ENCODE measurements around the gene IL17RD.

The IL17RD gene

DNA sequence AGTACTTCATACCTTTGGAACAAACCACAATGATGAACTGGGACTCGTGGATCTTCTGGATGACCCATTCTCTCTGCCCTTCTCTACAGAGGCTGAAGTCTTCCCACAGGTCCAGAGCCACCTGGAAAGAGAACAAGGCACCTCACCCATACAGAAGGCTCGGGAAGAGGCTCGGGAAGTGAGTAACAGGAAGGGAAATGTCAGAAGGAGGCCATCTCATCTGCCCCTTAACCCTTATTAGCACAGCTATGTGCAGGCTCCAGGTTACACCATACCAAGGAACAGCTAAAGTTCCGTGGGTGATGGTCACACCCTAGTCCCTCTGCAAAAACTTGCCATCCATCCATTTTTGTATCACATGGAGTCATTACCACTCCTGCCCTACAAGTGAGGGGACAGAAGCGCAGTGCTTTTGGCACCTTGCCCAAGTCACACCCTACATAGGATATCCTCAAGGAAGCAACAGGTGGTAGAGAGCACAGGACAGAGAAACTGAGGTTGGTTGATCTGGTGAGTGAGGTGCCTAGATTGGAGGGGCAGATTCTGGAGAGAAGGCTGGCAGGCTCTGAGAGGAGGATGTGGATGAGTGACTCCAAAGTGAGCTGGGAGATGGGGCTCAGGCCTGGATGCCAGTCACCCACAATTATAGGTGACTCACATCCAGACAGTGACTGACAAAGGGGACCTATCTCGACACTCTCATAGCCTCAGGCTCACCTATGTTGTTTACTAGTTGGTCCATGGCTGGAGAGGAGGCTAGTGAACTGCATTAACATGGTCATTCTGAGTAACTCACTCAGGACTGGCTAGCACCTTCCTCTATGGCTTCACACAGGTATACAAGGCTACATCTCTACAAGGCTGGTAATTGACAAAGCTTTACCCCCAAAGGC, 66.5 kb downstream of the IL17RD start:
- Histone ChIP-seq H3K4me1 (ENCODE audit: control extremely low read depth in 1 of 4, control insufficient read depth in 4 of 4, insufficient read depth in 4 of 4, low read length in 3 of 4) (peaks cover 0 to 8% (median 0%) of the 10 kb centered on the region in 4 experiments), H3K36me3 (ENCODE audit: control insufficient read depth in 4 of 4, insufficient read depth in 4 of 4, low read length in 3 of 4) (no peaks in the 10 kb centered on the region), H3K9me3 (ENCODE audit: control extremely low read depth in 1 of 5, control insufficient read depth in 4 of 5, insufficient read depth in 2 of 5, low read depth in 1 of 5, low read length in 4 of 5) (no peaks in the 10 kb centered on the region), H3K27me3 (replicated peaks in 2 of 5; ENCODE audit: control insufficient read depth in 4 of 5, insufficient read depth in 5 of 5, low read length in 4 of 5) (peaks cover 0 to 5% (median 0%) of the 10 kb centered on the region in 5 experiments), H3K27ac (ENCODE audit: insufficient read depth in 1 of 2, low read depth in 1 of 2, low read length in 2 of 2, poor library complexity in 1 of 2, severe bottlenecking in 2 of 2) (no peak overlapping the region), H3K4me3 (ENCODE audit: control insufficient read depth in 1 of 7, extremely low read depth in 1 of 7, insufficient read depth in 4 of 7, low read depth in 2 of 7, low read length in 6 of 7) (no peak overlapping the region)
- POLR2A ChIA-PET = interaction anchor here (0.7 kb wide), 1 partner anchor 521 kb away, joined by 3 read pairs; no protein-coding TSS in a partner anchor
- 84% methylated on average over 5 of the region's 6 CpGs for WGBS (ENCODE audit: insufficient coverage)
- no peak for DNase-seq
- CTCF ChIA-PET = interaction anchor here (1.0 to 7.7 kb wide), 6 partner anchors 7 to 105 kb away, joined by 3 to 36 read pairs (median 4); no protein-coding TSS in a partner anchor

DNA sequence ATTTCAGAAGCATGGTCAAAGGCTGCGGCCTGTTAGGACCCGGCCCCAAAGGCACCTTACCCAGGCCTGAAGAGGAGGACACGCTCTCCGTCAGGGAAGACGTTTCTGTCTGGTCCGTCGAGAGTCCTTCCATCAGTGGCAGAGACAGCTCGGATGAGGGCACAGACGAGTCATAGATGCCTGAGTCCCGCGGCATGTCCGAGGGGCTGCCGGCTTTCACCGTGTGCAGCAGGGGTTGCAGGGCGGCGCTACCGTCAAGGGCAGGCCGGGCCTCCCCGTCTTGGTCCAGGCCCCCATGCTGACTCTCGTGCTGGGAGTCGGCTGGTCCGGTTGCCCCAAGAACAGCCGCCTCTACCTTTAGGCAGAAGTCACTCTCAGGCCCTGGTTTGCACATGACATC, 67.6 kb downstream of the IL17RD start:
- Histone ChIP-seq H3K4me3 (ENCODE audit: control insufficient read depth in 1 of 7, extremely low read depth in 1 of 7, insufficient read depth in 4 of 7, low read depth in 2 of 7, low read length in 6 of 7) (no peak overlapping the region), H3K9me3 (ENCODE audit: control extremely low read depth in 1 of 5, control insufficient read depth in 4 of 5, insufficient read depth in 2 of 5, low read depth in 1 of 5, low read length in 4 of 5) (no peaks in the 10 kb centered on the region), H3K27me3 (replicated peaks in 2 of 5; ENCODE audit: control insufficient read depth in 4 of 5, insufficient read depth in 5 of 5, low read length in 4 of 5) (peaks cover 0 to 5% (median 0%) of the 10 kb centered on the region in 5 experiments), H3K4me1 (ENCODE audit: control extremely low read depth in 1 of 4, control insufficient read depth in 4 of 4, insufficient read depth in 4 of 4, low read length in 3 of 4) (peaks cover 0 to 8% (median 0%) of the 10 kb centered on the region in 4 experiments), H3K36me3 (ENCODE audit: control insufficient read depth in 4 of 4, insufficient read depth in 4 of 4, low read length in 3 of 4) (no peaks in the 10 kb centered on the region), H3K27ac (ENCODE audit: insufficient read depth in 1 of 2, low read depth in 1 of 2, low read length in 2 of 2, poor library complexity in 1 of 2, severe bottlenecking in 2 of 2) (no peak overlapping the region)
- ChIA-PET POLR2A (no interaction called here), CTCF (interaction anchor here (1.3 to 7.7 kb wide), 2 partner anchors 10 to 101 kb away, joined by 3 to 36 read pairs; no protein-coding TSS in a partner anchor)
- 98% methylated on average over 20 of the region's 23 CpGs for WGBS (ENCODE audit: insufficient coverage)
- DNase-seq = no peak

DNA sequence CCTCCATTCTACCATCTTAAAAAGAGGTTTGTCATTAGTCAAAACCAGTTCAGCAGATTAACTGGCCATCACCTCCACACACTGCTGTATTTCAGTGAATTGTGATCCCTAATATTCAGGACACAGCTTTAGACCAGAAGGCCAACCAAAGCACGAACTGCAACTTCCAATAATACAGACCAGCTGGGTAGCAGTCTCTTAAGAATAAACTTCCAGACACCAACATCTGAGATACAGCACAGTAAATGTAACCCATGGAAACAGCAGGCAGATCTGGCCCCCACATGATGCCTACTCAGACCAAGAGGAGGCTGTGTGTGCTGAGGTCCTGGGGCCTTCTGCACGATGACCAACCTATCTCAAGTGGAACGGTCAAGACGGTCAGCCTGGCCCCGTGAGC, 69.8 kb downstream of the IL17RD start:
- no peak overlapping the region for H3K4me3 ChIP-seq (ENCODE audit: control insufficient read depth in 1 of 7, extremely low read depth in 1 of 7, insufficient read depth in 4 of 7, low read depth in 2 of 7, low read length in 6 of 7)
- POLR2A ChIA-PET = no interaction called here
- DNase-seq = no peak
- H3K27ac ChIP-seq (ENCODE audit: insufficient read depth in 1 of 2, low read depth in 1 of 2, low read length in 2 of 2, poor library complexity in 1 of 2, severe bottlenecking in 2 of 2) = no peak overlapping the region
- 100% methylated on average over 4 of the region's 5 CpGs for WGBS (ENCODE audit: insufficient coverage)
- no peaks in the 10 kb centered on the region for H3K27me3 ChIP-seq (replicated peaks in 2 of 5; ENCODE audit: control insufficient read depth in 4 of 5, insufficient read depth in 5 of 5, low read length in 4 of 5)
- CTCF ChIA-PET = interaction anchor here (0.9 to 7.7 kb wide), 9 partner anchors 8 to 764 kb away, joined by 3 to 36 read pairs (median 3); no protein-coding TSS in a partner anchor
- no peaks in the 10 kb centered on the region for H3K36me3 ChIP-seq (ENCODE audit: control insufficient read depth in 4 of 4, insufficient read depth in 4 of 4, low read length in 3 of 4)
- peaks cover 0 to 8% (median 0%) of the 10 kb centered on the region in 4 experiments for H3K4me1 ChIP-seq (ENCODE audit: control extremely low read depth in 1 of 4, control insufficient read depth in 4 of 4, insufficient read depth in 4 of 4, low read length in 3 of 4)
- no peaks in the 10 kb centered on the region for H3K9me3 ChIP-seq (ENCODE audit: control extremely low read depth in 1 of 5, control insufficient read depth in 4 of 5, insufficient read depth in 2 of 5, low read depth in 1 of 5, low read length in 4 of 5)

DNA sequence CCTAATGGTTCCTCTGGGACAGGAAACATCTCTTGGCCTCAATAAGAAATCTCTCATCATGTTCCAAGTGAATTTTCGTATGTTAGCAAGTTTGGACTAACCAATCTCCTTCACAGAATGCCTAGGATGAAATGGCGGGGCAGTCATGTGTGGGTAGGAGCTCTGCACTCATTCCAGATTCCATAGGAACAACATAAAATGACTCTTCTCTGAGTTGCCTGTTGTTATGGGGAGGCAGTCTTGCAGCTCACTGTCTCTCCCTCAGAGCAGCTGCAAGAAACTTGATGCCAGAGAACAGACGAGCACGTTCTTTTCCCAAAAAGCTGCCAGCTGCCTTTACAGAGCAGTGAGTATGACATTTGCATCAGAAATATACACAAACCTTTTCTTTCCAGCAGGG, 70.6 kb downstream of the IL17RD start:
- 92% methylated on average over 2 of the region's 4 CpGs for WGBS (ENCODE audit: insufficient coverage)
- ChIA-PET POLR2A (no interaction called here), CTCF (interaction anchor here (0.7 to 3.4 kb wide), 8 partner anchors 9 to 102 kb away, joined by 3 to 17 read pairs (median 4); no protein-coding TSS in a partner anchor)
- H3K4me1 ChIP-seq (ENCODE audit: control extremely low read depth in 1 of 4, control insufficient read depth in 4 of 4, insufficient read depth in 4 of 4, low read length in 3 of 4) = peaks cover 0 to 4% (median 0%) of the 10 kb centered on the region in 4 experiments
- H3K27me3 ChIP-seq (replicated peaks in 2 of 5; ENCODE audit: control insufficient read depth in 4 of 5, insufficient read depth in 5 of 5, low read length in 4 of 5) = no peaks in the 10 kb centered on the region
- no peak overlapping the region for H3K27ac ChIP-seq (ENCODE audit: insufficient read depth in 1 of 2, low read depth in 1 of 2, low read length in 2 of 2, poor library complexity in 1 of 2, severe bottlenecking in 2 of 2)
- no peaks in the 10 kb centered on the region for H3K36me3 ChIP-seq (ENCODE audit: control insufficient read depth in 4 of 4, insufficient read depth in 4 of 4, low read length in 3 of 4)
- H3K9me3 ChIP-seq (ENCODE audit: control extremely low read depth in 1 of 5, control insufficient read depth in 4 of 5, insufficient read depth in 2 of 5, low read depth in 1 of 5, low read length in 4 of 5) = no peaks in the 10 kb centered on the region
- DNase-seq = no peak
- H3K4me3 ChIP-seq (ENCODE audit: control insufficient read depth in 1 of 7, extremely low read depth in 1 of 7, insufficient read depth in 4 of 7, low read depth in 2 of 7, low read length in 6 of 7) = no peak overlapping the region

DNA sequence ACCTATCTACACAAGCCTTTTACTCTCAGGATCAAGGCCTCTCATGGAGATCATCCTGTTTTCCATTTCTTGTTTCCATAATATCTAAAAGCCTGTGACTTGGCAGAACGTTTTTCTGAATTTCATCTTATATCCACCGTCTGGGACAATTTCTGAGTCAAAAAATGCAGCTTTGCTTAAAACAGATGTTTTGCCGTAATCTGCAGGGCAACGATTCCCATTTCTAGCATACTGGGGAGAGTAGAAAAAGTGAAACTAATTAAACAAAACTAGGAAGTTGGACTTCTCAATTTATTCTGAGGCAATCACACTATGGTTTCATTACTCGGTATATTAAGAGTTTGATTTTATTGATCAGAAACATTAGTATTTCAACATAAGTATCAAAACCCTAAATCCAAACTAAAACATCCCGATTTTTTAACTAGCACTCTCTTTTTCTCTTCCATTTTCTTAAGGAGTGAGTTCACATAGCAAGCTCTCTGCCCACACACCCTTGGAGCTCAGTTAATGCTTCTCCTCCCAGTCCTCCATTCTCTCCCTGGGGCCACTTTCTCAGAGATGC, 71.1 kb downstream of the IL17RD start:
- H3K9me3 ChIP-seq (ENCODE audit: control extremely low read depth in 1 of 5, control insufficient read depth in 4 of 5, insufficient read depth in 2 of 5, low read depth in 1 of 5, low read length in 4 of 5) = no peaks in the 10 kb centered on the region
- WGBS (ENCODE audit: insufficient coverage) = 81% methylated on average over 4 of the region's 6 CpGs
- no peak for DNase-seq
- H3K4me1 ChIP-seq (ENCODE audit: control extremely low read depth in 1 of 4, control insufficient read depth in 4 of 4, insufficient read depth in 4 of 4, low read length in 3 of 4) = peaks cover 0 to 4% (median 0%) of the 10 kb centered on the region in 4 experiments
- H3K36me3 ChIP-seq (ENCODE audit: control insufficient read depth in 4 of 4, insufficient read depth in 4 of 4, low read length in 3 of 4) = no peaks in the 10 kb centered on the region
- no peak overlapping the region for H3K27ac ChIP-seq (ENCODE audit: insufficient read depth in 1 of 2, low read depth in 1 of 2, low read length in 2 of 2, poor library complexity in 1 of 2, severe bottlenecking in 2 of 2)
- H3K27me3 ChIP-seq (replicated peaks in 2 of 5; ENCODE audit: control insufficient read depth in 4 of 5, insufficient read depth in 5 of 5, low read length in 4 of 5) = no peaks in the 10 kb centered on the region
- H3K4me3 ChIP-seq (ENCODE audit: control insufficient read depth in 1 of 7, extremely low read depth in 1 of 7, insufficient read depth in 4 of 7, low read depth in 2 of 7, low read length in 6 of 7) = peak overlapping the region in 1 of 7 experiments; percentile 7
- POLR2A ChIA-PET = no interaction called here
- CTCF ChIA-PET = interaction anchor here (0.7 to 3.4 kb wide), 10 partner anchors 10 to 105 kb away, joined by 3 to 17 read pairs (median 4); no protein-coding TSS in a partner anchor

DNA sequence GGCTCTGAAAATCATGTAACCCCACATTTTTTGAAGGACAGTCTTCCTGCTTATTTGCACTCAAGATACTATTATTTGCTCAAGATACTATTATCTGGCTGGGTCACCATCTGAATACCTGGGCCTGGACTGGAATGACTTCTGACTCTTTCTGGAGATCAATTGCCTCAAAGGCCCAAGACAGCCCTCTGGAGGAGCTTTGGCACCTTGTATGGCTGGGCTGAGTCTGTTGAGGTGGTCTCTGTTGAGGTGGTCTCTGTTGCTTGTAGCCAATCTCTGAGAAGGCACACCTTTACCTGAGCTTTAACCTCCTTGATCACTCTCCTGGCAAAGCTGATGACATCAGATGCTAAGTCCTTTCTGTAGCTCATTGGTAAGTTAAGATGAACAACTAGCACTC, 71.7 kb downstream of the IL17RD start:
- H3K27ac ChIP-seq (ENCODE audit: insufficient read depth in 1 of 2, low read depth in 1 of 2, low read length in 2 of 2, poor library complexity in 1 of 2, severe bottlenecking in 2 of 2) = no peak overlapping the region
- ChIA-PET CTCF (interaction anchor here (0.9 to 3.4 kb wide), 7 partner anchors 9 to 104 kb away, joined by 3 to 17 read pairs (median 4); no protein-coding TSS in a partner anchor), POLR2A (no interaction called here)

More for the DNA sequence above, 71.7 kb downstream of the IL17RD start:
- Histone ChIP-seq H3K4me3 (ENCODE audit: control insufficient read depth in 1 of 7, extremely low read depth in 1 of 7, insufficient read depth in 4 of 7, low read depth in 2 of 7, low read length in 6 of 7) (no peak overlapping the region), H3K4me1 (ENCODE audit: control extremely low read depth in 1 of 4, control insufficient read depth in 4 of 4, insufficient read depth in 4 of 4, low read length in 3 of 4) (peaks cover 0 to 4% (median 0%) of the 10 kb centered on the region in 4 experiments), H3K27me3 (replicated peaks in 2 of 5; ENCODE audit: control insufficient read depth in 4 of 5, insufficient read depth in 5 of 5, low read length in 4 of 5) (no peaks in the 10 kb centered on the region), H3K9me3 (ENCODE audit: control extremely low read depth in 1 of 5, control insufficient read depth in 4 of 5, insufficient read depth in 2 of 5, low read depth in 1 of 5, low read length in 4 of 5) (no peaks in the 10 kb centered on the region), H3K36me3 (ENCODE audit: control insufficient read depth in 4 of 4, insufficient read depth in 4 of 4, low read length in 3 of 4) (no peaks in the 10 kb centered on the region)
- DNase-seq = no peak
